HepG2 (cell line): ENCODE data around the gene KLHL17. TPM values are rescaled to one million over a fixed set of nuclear protein-coding genes. Genes with fewer than 3 reads are reported as not detected.
A peak's percentile ranks its signal among the peaks of the same experiment; 100 is the strongest.

Source experiments
- ARID5B ChIP-seq: IDR thresholded peaks from 2 replicates; pipeline ENCODE4 v1.4.0; 2020; ENCODE audit warnings: mild to moderate bottlenecking, missing genetic modification reagents
- CREM ChIP-seq, 2 experiments: sonication (generic) in 1 of 2; formaldehyde crosslinking in 1 of 2; IDR thresholded peaks; 2 replicates each; pipeline versions ENCODE4 v1.4.0 to v1.6.1; 2016 to 2020; ENCODE audit warnings: antibody characterized with exemption in 1 of 2, mild to moderate bottlenecking in 1 of 2, missing genetic modification reagents in 1 of 2
- E2F1 ChIP-seq: sonication (generic); formaldehyde crosslinking; IDR thresholded peaks from 2 replicates; pipeline ENCODE4 v1.5.0; 2020; ENCODE audit warnings: missing genetic modification reagents
- NCOA2 ChIP-seq: sonication (generic); formaldehyde crosslinking; IDR thresholded peaks from 2 replicates; pipeline ENCODE4 v1.8.0; 2022; ENCODE audit warnings: inconsistent platforms
- SKI ChIP-seq: fragments of 450-650 bp; IDR thresholded peaks from one replicate; pipeline ENCODE4 v1.6.1; 2018; ENCODE audit warnings: mild to moderate bottlenecking; ENCODE audit not compliant: partially characterized antibody
- SP5 ChIP-seq: IDR thresholded peaks from 2 replicates; pipeline ENCODE4 v1.6.1; 2016; ENCODE audit warnings: low read depth, borderline replicate concordance
- SRF ChIP-seq: IDR thresholded peaks from 2 replicates; pipeline ENCODE4 v1.6.1; 2011; ENCODE audit warnings: mild to moderate bottlenecking, low read depth, low read length, moderate library complexity
- TCF7L2 ChIP-seq: IDR thresholded peaks from 2 replicates; pipeline ENCODE4 v1.6.1; 2011; ENCODE audit warnings: mild to moderate bottlenecking, low read depth, low read length, moderate library complexity
- polyA plus RNA-seq, 8 experiments: library from polyadenylated mRNA; depleted of rRNA in 3 of 8; stranded (reverse) in 7 of 8; unstranded in 1 of 8; fragments of >200 nt; fragmentation: Illumina TruSeq in 4 of 8; extraction: Trizol in 4 of 8; gene quantifications; 2 replicates each; pipeline versions ENCODE4 v1.2.1 to v1.2.3, GENCODE V29; 2011 to 2016; ENCODE audit warnings: low read depth in 4 of 8, missing spikeins in 1 of 8, mixed read lengths in 1 of 8; ENCODE audit not compliant: insufficient read depth in 1 of 8
- total RNA-seq, 5 experiments: library from RNA; depleted of rRNA; stranded (reverse); fragments of >200 nt; fragmentation: Illumina TruSeq; extraction: Trizol; gene quantifications; 2 replicates each; pipeline ENCODE4 v1.2.3, GENCODE V29; 2016; ENCODE audit warnings: low read depth in 1 of 5

KLHL17 gene
- total and polyA plus RNA-seq, 2 of the 13 experiments (the other 11 are each of a cell fraction or from before 2014, with no cell fraction given) = 9.3 to 24.7 TPM

- TF ChIP-seq NCOA2 (CRISPR knock-in tag) (peak; percentile 38; the same call in 1 of the 2 replicates), SP5 (CRISPR knock-in tag) (peak; percentile 55; the same call in 1 of the 2 replicates), SRF (no peak), TCF7L2 (no peak), CREM (IDR thresholded peaks at IDR 0.05) (peak; percentile 38; the same call in 1 of the 2 replicates), CREM (CRISPR knock-in tag; IDR thresholded peaks at IDR 0.05) (no peak), SKI (peak; percentile 78), ARID5B (CRISPR knock-in tag) (peak; percentile 45), E2F1 (CRISPR knock-in tag) (no peak)
Observed at GRCh38 chr1:995665-996633, 35.6 kb downstream of the KLHL17 start (continued).
